GM19328 (cell line): ENCODE results near the gene ACBD5.
"Not testable (repeated sequence)": the region's sequence is repeated elsewhere in the genome, so short reads cannot be mapped to it uniquely, and the experiment has no call there.

Experiments
- ATAC-seq: cut with Tn5 transposase; IDR thresholded peaks from one replicate; pipeline ENCODE4 v1.9.1; 2021; ENCODE audit warnings: mild to moderate bottlenecking, moderate library complexity; ENCODE audit not compliant: unreplicated experiment

The ACBD5 gene

GRCh38 chr10:27241010-27241651 lies 534 bp upstream of the ACBD5 start:
- ATAC-seq, result peak; percentile 6

GRCh38 chr10:27237531-27237930 lies 3.1 kb downstream of the ACBD5 start:
- not testable (repeated sequence) for ATAC-seq

GRCh38 chr10:27236589-27237128 lies 3.9 kb downstream of the ACBD5 start:
- ATAC-seq, result not testable (repeated sequence)

GRCh38 chr10:27235706-27236105 lies 4.9 kb downstream of the ACBD5 start:
- no peak for ATAC-seq

DNA sequence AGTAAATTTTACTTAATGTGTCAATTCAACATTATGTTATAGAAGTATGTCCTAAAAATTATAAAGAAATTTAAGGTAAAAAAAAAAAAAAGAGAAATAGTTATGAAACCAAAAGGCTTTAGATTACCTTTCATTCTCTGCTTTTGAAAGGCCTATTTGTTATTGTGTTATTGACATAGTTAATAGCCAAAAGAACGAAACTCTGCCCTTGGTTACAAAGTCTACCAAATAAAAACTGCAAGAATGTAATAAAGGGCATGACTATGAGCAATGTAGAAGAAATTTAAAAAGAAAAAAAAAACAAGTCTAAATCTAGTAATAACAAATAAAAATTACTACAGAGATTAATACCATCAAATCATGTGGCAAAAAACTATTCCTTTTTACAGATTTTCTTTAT lies 10.6 kb downstream of the ACBD5 start:
- ATAC-seq, result no peak

DNA sequence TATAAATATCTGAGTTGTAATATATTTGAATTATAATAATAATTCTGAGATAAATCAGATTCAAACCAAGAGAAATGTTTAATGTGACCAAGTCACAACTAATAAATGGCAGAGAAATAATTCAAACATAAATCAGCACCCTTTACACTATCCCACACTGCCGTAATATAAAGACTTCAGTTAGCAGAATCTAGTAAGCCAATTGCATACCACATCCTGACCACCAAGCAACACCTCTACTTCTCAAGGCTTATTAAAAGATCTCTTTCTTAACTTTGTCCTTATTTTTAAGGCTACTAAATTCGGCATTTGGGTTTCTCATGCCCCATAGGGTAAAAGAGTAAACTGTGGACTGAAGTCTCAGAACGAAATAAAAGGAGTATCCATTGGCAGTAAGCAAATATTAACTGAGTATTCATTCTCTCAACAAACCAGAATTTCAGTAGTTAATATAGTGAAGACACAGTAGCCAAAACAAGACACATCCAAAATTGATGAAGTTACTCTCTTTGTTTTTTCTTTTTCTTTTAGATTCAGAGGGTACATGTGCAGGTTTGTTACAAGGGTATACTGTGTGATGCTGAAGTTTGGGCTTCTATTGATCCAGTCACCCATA lies 14.8 kb downstream of the ACBD5 start:
- no peak for ATAC-seq

DNA sequence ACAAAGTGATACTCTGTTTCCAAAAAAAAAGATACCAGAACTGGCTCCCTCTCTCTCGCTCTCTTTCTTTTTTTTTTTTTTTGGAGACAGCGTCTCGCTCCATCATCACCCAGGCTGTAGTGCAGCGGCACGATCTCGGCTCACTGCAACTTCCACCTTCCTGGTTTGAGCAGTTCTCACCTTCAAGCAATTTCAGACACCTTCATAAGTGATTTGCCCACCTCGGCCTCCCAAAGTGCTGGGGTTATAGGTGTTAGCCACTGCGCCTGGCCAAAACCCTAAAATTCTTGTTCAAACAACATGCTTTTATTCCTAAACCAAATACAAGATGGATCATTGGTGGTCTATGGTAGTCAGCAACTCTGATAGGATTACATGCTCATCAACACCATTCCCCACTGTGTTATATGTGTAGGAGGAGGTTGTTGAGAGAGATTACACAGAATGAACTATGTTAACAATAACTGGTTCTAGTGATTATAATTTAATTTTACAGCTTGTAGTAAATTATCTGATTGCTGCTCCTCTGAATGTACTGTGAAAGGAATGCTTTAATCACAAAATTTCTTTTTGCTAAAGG lies 15.5 kb downstream of the ACBD5 start:
- ATAC-seq, result no peak

DNA sequence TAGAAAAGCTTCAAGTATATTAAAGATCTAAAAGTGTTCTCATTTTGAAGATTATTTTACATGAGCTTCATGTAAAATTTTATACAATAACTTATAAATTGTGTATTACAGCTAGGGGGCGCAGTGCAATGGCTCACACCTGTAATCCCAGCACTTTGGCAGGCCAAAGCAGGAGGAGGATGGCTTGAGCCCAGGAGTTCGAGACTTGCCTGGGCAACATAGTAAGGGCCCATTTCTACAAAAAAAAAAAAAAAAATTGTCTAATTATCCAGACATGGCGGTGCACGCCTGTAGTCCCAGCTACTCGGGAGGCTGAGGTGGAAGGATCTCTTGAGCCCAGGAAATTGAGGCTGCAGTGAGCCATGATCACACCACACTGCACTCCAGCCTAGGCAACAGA lies 16.6 kb downstream of the ACBD5 start:
- ATAC-seq, result no peak

DNA sequence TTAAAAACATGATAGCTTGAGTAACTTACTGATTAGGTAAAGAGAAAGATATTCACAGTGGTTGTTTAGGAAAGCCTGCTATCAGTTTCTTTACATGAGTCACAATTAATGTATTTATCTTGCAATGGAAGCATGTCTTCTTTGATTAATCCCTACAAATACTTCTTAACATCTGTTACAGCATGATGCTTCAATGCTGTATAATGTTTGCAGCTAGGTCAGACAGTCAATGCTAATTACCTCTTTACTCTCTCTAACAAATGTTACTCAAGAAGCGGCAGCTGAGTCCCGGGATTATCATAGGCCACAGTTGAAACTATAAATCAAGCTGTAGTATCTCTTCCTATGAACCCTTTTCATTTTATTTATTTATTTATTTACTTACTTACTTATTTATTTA lies 33.2 kb downstream of the ACBD5 start:
- ATAC-seq, result no peak

DNA sequence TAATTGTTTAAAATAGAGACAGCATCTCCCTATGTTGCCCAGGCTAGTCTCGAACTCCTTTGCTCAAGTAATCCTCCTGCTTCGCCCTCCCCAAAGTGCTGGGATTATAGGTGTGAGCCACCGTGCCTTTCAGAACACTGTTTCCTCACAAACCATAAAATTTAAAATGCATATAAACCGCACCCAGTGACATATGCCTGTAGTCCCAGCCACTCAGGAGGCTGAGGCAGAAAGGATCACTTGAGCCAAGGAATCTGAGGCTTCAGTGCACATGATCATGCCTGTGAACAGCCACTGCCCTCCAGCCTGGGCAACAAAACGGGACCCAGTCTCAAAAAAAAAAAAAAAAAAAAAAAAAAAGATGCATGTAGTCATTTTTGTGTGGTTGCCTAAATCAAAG lies 36.8 kb downstream of the ACBD5 start:
- ATAC-seq, result no peak

DNA sequence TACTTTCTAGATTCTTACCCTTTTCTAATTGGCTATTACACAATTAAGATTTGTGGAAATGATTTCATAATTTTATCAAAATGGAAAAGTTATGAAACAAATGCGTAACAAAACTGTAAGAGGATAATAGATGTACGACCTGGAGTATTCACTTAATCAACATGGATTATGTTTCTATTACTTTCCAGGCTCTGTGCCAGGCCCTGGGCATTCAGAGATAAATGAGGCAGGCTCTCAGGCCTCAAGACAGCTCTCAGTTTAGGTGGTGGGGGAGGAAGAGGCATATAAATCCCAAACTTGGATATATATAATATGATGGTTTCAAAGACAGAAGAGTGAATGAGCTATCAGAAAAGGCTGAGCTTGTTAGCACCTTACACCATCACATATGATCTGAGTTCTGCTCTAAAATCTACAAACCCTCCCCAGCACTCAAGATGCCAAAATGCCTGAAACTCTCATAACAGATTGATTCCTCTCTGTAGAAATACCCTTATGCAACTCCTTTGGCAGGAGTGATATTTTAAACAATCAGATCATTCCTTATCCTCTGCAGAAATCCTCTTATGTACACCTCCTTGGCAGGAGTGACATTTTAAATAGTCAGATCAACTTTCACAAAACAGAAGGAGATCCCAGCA lies 42.5 kb downstream of the ACBD5 start:
- no peak for ATAC-seq

- ATAC-seq, result no peak
These were observed 48.3 kb downstream of the ACBD5 start for GRCh38 chr10:27192284-27192683.

DNA sequence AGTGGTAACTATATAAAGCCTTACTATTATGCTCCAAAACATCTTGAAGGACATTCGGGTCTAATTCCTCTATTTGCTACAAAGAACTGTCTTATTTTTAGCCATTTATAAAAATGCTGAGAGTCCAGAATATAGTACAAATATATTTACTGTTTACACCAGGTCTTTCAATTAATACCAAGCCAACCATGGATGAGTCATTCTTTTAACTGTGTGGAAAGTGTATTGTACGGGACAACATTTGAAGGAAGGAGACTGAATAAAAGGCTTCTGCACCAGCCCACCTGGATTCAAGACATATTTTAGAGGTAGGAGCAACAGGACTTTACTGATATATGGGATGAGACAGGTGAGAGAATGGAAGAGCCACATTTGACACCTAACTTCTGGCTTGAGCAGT lies 50.1 kb downstream of the ACBD5 start:
- no peak for ATAC-seq

DNA sequence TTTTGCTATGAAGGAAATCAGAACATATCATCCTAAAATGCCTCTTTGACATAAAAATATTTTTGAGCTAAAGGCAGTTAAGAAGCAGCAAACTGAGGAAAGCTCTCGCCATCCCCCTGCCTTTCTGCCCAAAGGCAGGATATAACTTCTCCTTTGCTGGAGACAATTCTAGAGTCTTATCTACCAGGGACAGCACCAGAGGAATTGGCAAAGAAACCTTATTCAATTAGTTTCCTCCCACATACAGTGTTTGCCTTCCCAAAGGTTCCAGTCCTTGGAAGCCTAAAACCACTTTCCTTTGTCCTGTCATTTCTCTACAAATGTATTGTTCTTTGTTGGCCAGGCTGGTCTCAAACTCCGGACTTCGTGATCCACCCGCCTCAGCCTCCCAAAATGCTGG lies 51.7 kb downstream of the ACBD5 start:
- ATAC-seq, result no peak

GRCh38 chr10:27188259-27188658 lies 52.3 kb downstream of the ACBD5 start:
- no peak for ATAC-seq

- no peak for ATAC-seq
These were observed 70.7 kb downstream of the ACBD5 start for GRCh38 chr10:27169849-27170248.

GRCh38 chr10:27158421-27158820 lies 82.2 kb downstream of the ACBD5 start:
- no peak for ATAC-seq

DNA sequence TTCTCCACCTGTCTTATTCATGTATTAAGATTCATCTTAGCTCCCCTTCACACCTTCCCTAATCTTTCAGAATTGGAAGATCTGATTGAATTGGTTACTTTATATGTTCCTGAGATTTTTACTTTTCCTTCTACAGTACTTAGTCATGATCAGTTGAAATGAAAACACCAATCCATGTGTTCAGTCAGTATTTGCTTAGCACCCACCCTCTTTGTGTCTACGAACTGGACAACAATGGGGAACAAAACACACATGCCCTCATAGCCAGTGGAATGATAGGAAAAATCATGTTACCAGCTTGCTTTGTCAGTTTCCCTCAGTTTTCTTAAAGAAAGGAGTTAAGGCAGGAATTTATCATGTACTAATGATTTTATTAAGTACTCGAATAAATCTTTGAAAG lies 83.4 kb downstream of the ACBD5 start:
- no peak for ATAC-seq

DNA sequence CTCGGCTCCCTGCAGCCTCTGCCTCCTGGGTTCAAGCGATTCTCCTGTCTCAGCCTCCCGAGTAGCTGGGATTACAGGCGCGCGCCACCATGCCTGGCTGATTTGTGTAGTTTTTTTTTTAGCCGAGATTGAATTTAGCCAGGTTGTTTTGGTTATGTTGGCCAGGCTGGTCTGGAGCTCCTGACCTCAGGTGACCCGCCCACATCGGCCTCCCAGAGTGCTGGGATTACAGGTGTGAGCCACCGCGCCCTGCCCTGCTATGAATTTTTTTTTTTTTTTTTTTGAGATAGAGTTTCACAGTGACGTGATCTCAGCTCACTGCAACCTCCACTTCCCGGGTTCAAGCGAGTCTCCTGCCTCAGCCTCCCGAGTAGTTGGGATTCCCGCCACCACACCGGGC lies 84.0 kb downstream of the ACBD5 start:
- not testable (repeated sequence) for ATAC-seq

- ATAC-seq, result peak; percentile 80
These were observed 85.4 kb downstream of the ACBD5 start, which contains the start of gene MASTL for GRCh38 chr10:27155066-27155754. TSS of gene MASTL (plus strand) at chr10:27155352. CDS start at chr10:27155427, 75 bp downstream.

DNA sequence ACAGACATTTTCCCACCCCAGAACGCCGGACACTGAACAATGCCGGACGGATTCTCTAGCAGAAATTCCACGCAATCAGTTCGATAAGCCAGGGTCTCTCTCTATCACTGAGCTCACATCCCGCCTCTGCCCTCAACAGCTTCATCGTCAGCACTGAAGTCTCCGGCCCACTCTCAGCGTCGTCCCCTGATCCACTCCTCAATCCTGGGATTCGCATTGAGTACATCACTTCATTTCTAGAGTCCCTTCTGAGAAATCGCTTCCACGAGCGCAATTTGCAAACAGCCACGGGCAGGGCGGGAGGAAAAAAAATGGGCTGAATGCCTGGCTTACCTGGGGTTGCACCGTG lies 86.8 kb downstream of the ACBD5 start:
- ATAC-seq, result peak; percentile 2
